ENCODE results near the gene PPP1R16B.

PPP1R16B gene

GRCh38 chr20:38883981-38884733 lies 78.7 kb downstream of the PPP1R16B start:
- DNase-seq, result no peak
- in situ Hi-C loops (cut with HindIII; ENCODE audit: low pct_ligation_motif_present, low sequenced_read_pairs), result no loop called here
- TF ChIP-seq, protein P1, sequence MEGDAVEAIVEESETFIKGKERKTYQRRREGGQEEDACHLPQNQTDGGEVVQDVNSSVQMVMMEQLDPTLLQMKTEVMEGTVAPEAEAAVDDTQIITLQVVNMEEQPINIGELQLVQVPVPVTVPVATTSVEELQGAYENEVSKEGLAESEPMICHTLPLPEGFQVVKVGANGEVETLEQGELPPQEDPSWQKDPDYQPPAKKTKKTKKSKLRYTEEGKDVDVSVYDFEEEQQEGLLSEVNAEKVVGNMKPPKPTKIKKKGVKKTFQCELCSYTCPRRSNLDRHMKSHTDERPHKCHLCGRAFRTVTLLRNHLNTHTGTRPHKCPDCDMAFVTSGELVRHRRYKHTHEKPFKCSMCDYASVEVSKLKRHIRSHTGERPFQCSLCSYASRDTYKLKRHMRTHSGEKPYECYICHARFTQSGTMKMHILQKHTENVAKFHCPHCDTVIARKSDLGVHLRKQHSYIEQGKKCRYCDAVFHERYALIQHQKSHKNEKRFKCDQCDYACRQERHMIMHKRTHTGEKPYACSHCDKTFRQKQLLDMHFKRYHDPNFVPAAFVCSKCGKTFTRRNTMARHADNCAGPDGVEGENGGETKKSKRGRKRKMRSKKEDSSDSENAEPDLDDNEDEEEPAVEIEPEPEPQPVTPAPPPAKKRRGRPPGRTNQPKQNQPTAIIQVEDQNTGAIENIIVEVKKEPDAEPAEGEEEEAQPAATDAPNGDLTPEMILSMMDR (IDR thresholded peaks at IDR 0.05; ENCODE audit: low read depth, low read length, missing control alignments), result no peak
- no peak overlapping the region for H3K4me3 ChIP-seq (ENCODE audit: low read depth, low read length)
- H3K27me3 ChIP-seq (replicated peaks), result no peaks in the 10 kb centered on the region
- no peaks in the 10 kb centered on the region for H3K36me3 ChIP-seq (replicated peaks)
- H3K27ac ChIP-seq, result no peak overlapping the region

- DNase-seq, result no peak
- in situ Hi-C loops (cut with HindIII; ENCODE audit: low pct_ligation_motif_present, low sequenced_read_pairs), result no loop called here
- no peak overlapping the region for H3K4me3 ChIP-seq (ENCODE audit: low read depth, low read length)
- TF ChIP-seq, protein P1 (IDR thresholded peaks at IDR 0.05; ENCODE audit: low read depth, low read length, missing control alignments), result no peak
- H3K27ac ChIP-seq, result no peak overlapping the region
- H3K36me3 ChIP-seq (replicated peaks), result no peaks in the 10 kb centered on the region
- H3K27me3 ChIP-seq (replicated peaks), result no peaks in the 10 kb centered on the region
These were observed 79.9 kb downstream of the PPP1R16B start for GRCh38 chr20:38885357-38885756.

DNA sequence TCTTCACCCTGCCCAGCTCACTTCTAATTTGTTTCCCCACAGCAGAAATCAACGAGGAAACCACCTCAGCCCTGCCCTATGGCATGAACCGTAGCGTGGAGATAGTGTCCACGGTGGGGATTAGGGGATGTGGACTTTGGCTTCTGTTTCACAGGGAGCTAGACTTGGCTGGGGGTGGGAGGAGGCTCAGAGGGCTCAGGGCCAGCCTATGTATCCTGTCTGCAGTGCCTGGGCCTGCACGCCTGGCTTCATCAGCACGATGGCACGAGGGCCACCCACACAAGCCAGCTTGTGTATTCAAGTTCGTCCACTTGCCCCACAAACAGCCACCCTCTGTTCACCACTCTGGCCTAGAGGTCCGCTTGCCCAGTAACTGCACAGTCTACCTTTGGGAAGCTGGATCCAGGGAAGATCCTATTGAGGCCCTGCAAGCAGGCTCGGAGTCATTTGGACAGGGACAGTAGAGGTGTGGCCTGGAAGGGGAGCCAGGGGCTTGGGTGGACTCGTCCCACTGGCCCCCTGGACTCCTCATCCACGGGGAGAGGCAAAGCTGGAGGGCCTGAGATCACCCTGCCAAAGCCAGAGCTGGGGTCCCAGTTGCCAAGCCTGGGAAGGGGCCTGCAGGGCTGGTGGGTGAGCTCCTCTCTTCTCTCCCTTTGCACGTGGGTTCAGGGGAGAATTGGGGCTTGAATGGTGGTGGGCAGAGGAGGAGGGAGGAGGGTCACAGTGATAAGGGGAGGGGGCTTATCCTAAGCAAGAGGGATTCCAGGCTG lies 82.7 kb downstream of the PPP1R16B start:
- Histone ChIP-seq H3K36me3 (replicated peaks) (no peaks in the 10 kb centered on the region), H3K27me3 (replicated peaks) (peaks cover 4% of the 10 kb centered on the region), H3K27ac (no peak overlapping the region), H3K4me3 (ENCODE audit: low read depth, low read length) (no peak overlapping the region)
- TF ChIP-seq, protein P1 (IDR thresholded peaks at IDR 0.05; ENCODE audit: low read depth, low read length, missing control alignments), result no peak
- in situ Hi-C loops (cut with HindIII; ENCODE audit: low pct_ligation_motif_present, low sequenced_read_pairs), result no loop called here
- DNase-seq, result no peak

DNA sequence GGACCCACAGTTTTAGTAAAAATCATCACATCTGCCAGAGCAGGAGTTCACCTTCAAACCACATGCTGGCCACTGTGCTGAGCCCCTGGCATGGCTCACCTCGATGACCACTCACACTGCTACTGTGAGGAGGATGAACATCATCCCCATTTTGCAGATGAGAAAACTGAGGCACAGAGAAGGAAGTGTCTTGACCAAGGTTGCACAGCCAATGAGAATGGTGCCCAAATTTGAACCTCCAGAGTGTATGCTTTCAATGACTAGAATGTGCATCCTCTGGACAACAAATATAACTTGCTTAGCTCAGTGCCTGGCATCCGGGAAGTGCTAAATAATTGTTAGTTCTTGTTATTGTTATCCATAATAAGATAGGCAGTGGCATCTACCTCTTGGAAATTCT lies 83.6 kb downstream of the PPP1R16B start:
- Histone ChIP-seq H3K27me3 (replicated peaks) (peaks cover 4% of the 10 kb centered on the region), H3K4me3 (ENCODE audit: low read depth, low read length) (no peak overlapping the region), H3K27ac (no peak overlapping the region), H3K36me3 (replicated peaks) (no peaks in the 10 kb centered on the region)
- TF ChIP-seq, protein P1 (IDR thresholded peaks at IDR 0.05; ENCODE audit: low read depth, low read length, missing control alignments), result no peak
- in situ Hi-C loops (cut with HindIII; ENCODE audit: low pct_ligation_motif_present, low sequenced_read_pairs), result no loop called here
- DNase-seq, result no peak

- in situ Hi-C loops (cut with HindIII; ENCODE audit: low pct_ligation_motif_present, low sequenced_read_pairs), result no loop called here
- Histone ChIP-seq H3K36me3 (replicated peaks) (no peaks in the 10 kb centered on the region), H3K27ac (no peak overlapping the region), H3K27me3 (replicated peaks) (peaks cover 6% of the 10 kb centered on the region), H3K4me3 (ENCODE audit: low read depth, low read length) (no peak overlapping the region)
- DNase-seq, result no peak
- TF ChIP-seq, protein P1 (IDR thresholded peaks at IDR 0.05; ENCODE audit: low read depth, low read length, missing control alignments), result no peak
These were observed 84.4 kb downstream of the PPP1R16B start for GRCh38 chr20:38889792-38890496.

Measured in brain microvascular endothelial cell (primary cell).